DND-41 (cell line): ENCODE measurements around the gene ANKFN1.

ENCODE experiments used
- CTCF ChIP-seq: IDR thresholded peaks from 2 replicates; pipeline ENCODE4 v1.5.1; 2012; ENCODE audit warnings: borderline replicate concordance, low read length, moderate library complexity, mild to moderate bottlenecking; ENCODE audit not compliant: poor library complexity, severe bottlenecking; ENCODE audit errors: extremely low read depth
- EZH2 ChIP-seq: IDR thresholded peaks from 3 replicates; pipeline ENCODE4 v1.6.1; 2012; ENCODE audit warnings: borderline replicate concordance, low read depth, mild to moderate bottlenecking, moderate library complexity, low read length, inconsistent platforms; ENCODE audit not compliant: severe bottlenecking

GRCh38 chr17:56149266-56150036, 3.8 kb upstream of the ANKFN1 start:
- TF ChIP-seq CTCF (no peak), EZH2 (no peak)
